ENCODE measurements around the gene ATP10A. TPM values are rescaled to one million over a fixed set of nuclear protein-coding genes. Genes with fewer than 3 reads are reported as not detected.
A peak's percentile ranks its signal among the peaks of the same experiment; 100 is the strongest.
"Not testable (repeated sequence)": the region's sequence is repeated elsewhere in the genome, so short reads cannot be mapped to it uniquely, and the experiment has no call there.

The ATP10A gene
- total and polyA plus RNA-seq, 2 experiments from 2014 or later = not detected

GRCh38 chr15:25652704-25653103, 210.4 kb downstream of the ATP10A start:
- H3K27me3 ChIP-seq = peaks cover 12% of the 10 kb centered on the region
- H3K4me1 ChIP-seq (ENCODE audit: low read depth) = no peaks in the 10 kb centered on the region
- DNase-seq (ENCODE audit: low read depth in 1 of 2, low spot score in 1 of 2) = no peak
- H3K27ac ChIP-seq = no peak overlapping the region
- no peak overlapping the region for H3K4me3 ChIP-seq
- no peaks in the 10 kb centered on the region for H3K9me3 ChIP-seq (ENCODE audit: low read depth)
- no peaks in the 10 kb centered on the region for H3K36me3 ChIP-seq
- TF ChIP-seq CTCF (IDR thresholded peaks at IDR 0.05; ENCODE audit: low read depth, low read length) = no peak

GRCh38 chr15:25649390-25649789, 213.7 kb downstream of the ATP10A start:
- Histone ChIP-seq H3K4me1 (ENCODE audit: low read depth) (peaks cover 5% of the 10 kb centered on the region), H3K9me3 (ENCODE audit: low read depth) (no peaks in the 10 kb centered on the region), H3K36me3 (no peaks in the 10 kb centered on the region), H3K27me3 (peaks cover 16% of the 10 kb centered on the region), H3K4me3 (no peak overlapping the region), H3K27ac (no peak overlapping the region)
- TF ChIP-seq CTCF (IDR thresholded peaks at IDR 0.05; ENCODE audit: low read depth, low read length) = no peak
- no peak for DNase-seq (ENCODE audit: low read depth in 1 of 2, low spot score in 1 of 2)

- H3K4me1 ChIP-seq (ENCODE audit: low read depth) = peaks cover 34% of the 10 kb centered on the region
- H3K36me3 ChIP-seq = no peaks in the 10 kb centered on the region
- no peak overlapping the region for H3K4me3 ChIP-seq
- no peak for TF ChIP-seq CTCF (IDR thresholded peaks at IDR 0.05; ENCODE audit: low read depth, low read length)
- H3K27ac ChIP-seq = no peak overlapping the region
- no peak for DNase-seq (ENCODE audit: low read depth in 1 of 2, low spot score in 1 of 2)
- peaks cover 20% of the 10 kb centered on the region for H3K27me3 ChIP-seq
- no peaks in the 10 kb centered on the region for H3K9me3 ChIP-seq (ENCODE audit: low read depth)
Measured at GRCh38 chr15:25643120-25643519, 220.0 kb downstream of the ATP10A start.

- no peaks in the 10 kb centered on the region for H3K9me3 ChIP-seq (ENCODE audit: low read depth)
- TF ChIP-seq CTCF (IDR thresholded peaks at IDR 0.05; ENCODE audit: low read depth, low read length) = no peak
- H3K4me1 ChIP-seq (ENCODE audit: low read depth) = peaks cover 34% of the 10 kb centered on the region
- peaks cover 13% of the 10 kb centered on the region for H3K27me3 ChIP-seq
- H3K4me3 ChIP-seq = no peak overlapping the region
- no peak overlapping the region for H3K27ac ChIP-seq
- no peaks in the 10 kb centered on the region for H3K36me3 ChIP-seq
- no peak for DNase-seq (ENCODE audit: low read depth in 1 of 2, low spot score in 1 of 2)
Measured at GRCh38 chr15:25641762-25642161, 221.4 kb downstream of the ATP10A start.

- Histone ChIP-seq H3K27me3 (peaks cover 13% of the 10 kb centered on the region), H3K4me3 (no peak overlapping the region), H3K4me1 (ENCODE audit: low read depth) (peaks cover 34% of the 10 kb centered on the region), H3K9me3 (ENCODE audit: low read depth) (no peaks in the 10 kb centered on the region), H3K27ac (no peak overlapping the region), H3K36me3 (no peaks in the 10 kb centered on the region)
- peak in 1 of 2 donors; percentile 46 for DNase-seq (ENCODE audit: low read depth in 1 of 2, low spot score in 1 of 2)
- TF ChIP-seq CTCF (IDR thresholded peaks at IDR 0.05; ENCODE audit: low read depth, low read length) = no peak
Measured at GRCh38 chr15:25641361-25641760, 221.8 kb downstream of the ATP10A start.

- not testable (repeated sequence) for H3K4me3 ChIP-seq; H3K9me3 ChIP-seq (ENCODE audit: low read depth); H3K36me3 ChIP-seq; DNase-seq (ENCODE audit: low read depth in 1 of 2, low spot score in 1 of 2); H3K27ac ChIP-seq
- Histone ChIP-seq H3K27me3 (peaks cover 13% of the 10 kb centered on the region), H3K4me1 (ENCODE audit: low read depth) (peaks cover 34% of the 10 kb centered on the region)
Measured at GRCh38 chr15:25640959-25641358, 222.2 kb downstream of the ATP10A start.
